Progenitor cell of endocrine pancreas (in vitro differentiated cells): ENCODE measurements around the gene FOXA3. TPM values are rescaled to one million over a fixed set of nuclear protein-coding genes. Genes with fewer than 3 reads are reported as not detected.
A peak's percentile ranks its signal among the peaks of the same experiment; 100 is the strongest.

Experiments
- DNase-seq: peaks from one replicate; pipeline ENCODE4 v3.0.0; 2021; ENCODE audit warnings: low spot score; ENCODE audit not compliant: unreplicated experiment
- H3K27ac Mint-ChIP-seq: 2 replicates; pipeline ENCODE4 v1.8.0; 2021; ENCODE audit warnings: mild to moderate bottlenecking, moderate library complexity, mixed read lengths
- H3K27me3 Mint-ChIP-seq: 2 replicates; pipeline ENCODE4 v1.8.0; 2021; ENCODE audit warnings: mixed read lengths
- H3K36me3 Mint-ChIP-seq: 2 replicates; pipeline ENCODE4 v1.8.0; 2022; ENCODE audit warnings: mixed read lengths; ENCODE audit not compliant: insufficient read depth
- H3K4me1 Mint-ChIP-seq: 2 replicates; pipeline ENCODE4 v1.8.0; 2021; ENCODE audit warnings: low read depth, mixed read lengths
- H3K4me3 Mint-ChIP-seq: 2 replicates; pipeline ENCODE4 v1.8.0; 2021; ENCODE audit warnings: low read depth, mild to moderate bottlenecking, moderate library complexity, mixed read lengths
- H3K9me3 Mint-ChIP-seq: 2 replicates; pipeline ENCODE4 v1.8.0; 2021; ENCODE audit warnings: low read depth, mixed read lengths
- total RNA-seq: library from RNA; stranded (reverse); gene quantifications from 2 replicates; pipeline ENCODE4 v1.2.1, GENCODE V29; 2021
- TF ChIP-seq, protein P1 (sequence below): fragments of 200-600 bp; sonication (generic); IDR thresholded peaks from one replicate; pipeline ENCODE4 v1.5.0; 2021; ENCODE audit warnings: antibody characterized with exemption, mild to moderate bottlenecking; ENCODE audit not compliant: unreplicated experiment

The FOXA3 gene
- total RNA-seq, 1 donor from 2014 or later, result 23.5 TPM

DNA sequence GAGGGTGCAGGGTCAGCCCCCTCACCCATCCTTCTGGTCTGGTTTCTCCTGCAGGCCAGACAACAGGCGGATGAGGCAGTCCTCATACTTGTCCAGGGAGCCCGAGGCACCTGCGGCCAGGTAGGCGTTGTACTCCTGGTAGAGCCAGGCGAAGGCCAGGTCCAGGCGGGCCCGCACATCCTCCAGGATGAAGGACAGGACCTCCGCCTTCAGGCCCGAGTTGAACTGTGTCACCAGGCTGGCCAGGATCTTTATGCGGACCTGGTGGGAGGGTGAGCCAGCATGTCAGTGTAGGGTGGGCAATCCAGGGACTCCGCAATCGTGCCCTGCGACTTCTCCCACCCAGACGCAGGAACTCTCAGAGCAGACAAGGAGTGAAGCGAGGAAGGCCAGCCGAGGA lies 35.2 kb upstream of the FOXA3 start:
- H3K36me3 Mint-ChIP-seq, result peaks cover 29% of the 10 kb centered on the region
- no peak overlapping the region for H3K4me3 Mint-ChIP-seq

DNA sequence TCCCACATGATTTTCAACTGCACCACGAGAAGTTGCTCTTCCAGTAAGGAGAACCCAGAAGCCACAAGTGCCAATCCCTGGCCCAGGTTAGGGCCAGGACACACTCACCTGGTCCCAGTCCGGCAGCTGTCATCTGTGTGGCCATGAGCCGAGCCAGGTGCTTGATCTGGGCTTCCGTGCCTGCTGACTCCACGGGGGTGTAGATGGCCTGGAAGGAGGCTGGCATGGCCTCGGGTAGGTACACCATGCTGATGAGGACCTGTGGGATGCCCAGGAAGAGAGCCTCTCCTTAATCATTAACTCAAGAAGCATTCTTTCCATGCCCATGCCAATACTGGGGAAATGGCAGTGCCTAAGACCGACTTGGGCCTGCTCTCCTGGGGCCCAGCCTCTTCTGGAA lies 29.2 kb upstream of the FOXA3 start:
- Mint-ChIP-seq H3K4me3 (no peak overlapping the region), H3K27me3 (no peaks in the 10 kb centered on the region), H3K36me3 (peaks cover 42% of the 10 kb centered on the region), H3K27ac (peak overlapping the region; percentile 35), H3K4me1 (no peaks in the 10 kb centered on the region), H3K9me3 (no peaks in the 10 kb centered on the region)
- TF ChIP-seq, protein P1, sequence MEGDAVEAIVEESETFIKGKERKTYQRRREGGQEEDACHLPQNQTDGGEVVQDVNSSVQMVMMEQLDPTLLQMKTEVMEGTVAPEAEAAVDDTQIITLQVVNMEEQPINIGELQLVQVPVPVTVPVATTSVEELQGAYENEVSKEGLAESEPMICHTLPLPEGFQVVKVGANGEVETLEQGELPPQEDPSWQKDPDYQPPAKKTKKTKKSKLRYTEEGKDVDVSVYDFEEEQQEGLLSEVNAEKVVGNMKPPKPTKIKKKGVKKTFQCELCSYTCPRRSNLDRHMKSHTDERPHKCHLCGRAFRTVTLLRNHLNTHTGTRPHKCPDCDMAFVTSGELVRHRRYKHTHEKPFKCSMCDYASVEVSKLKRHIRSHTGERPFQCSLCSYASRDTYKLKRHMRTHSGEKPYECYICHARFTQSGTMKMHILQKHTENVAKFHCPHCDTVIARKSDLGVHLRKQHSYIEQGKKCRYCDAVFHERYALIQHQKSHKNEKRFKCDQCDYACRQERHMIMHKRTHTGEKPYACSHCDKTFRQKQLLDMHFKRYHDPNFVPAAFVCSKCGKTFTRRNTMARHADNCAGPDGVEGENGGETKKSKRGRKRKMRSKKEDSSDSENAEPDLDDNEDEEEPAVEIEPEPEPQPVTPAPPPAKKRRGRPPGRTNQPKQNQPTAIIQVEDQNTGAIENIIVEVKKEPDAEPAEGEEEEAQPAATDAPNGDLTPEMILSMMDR, result no peak
- DNase-seq, result no peak

More for the DNA sequence above, 35.2 kb upstream of the FOXA3 start:
- Mint-ChIP-seq H3K4me1 (no peaks in the 10 kb centered on the region), H3K27me3 (no peaks in the 10 kb centered on the region), H3K9me3 (no peaks in the 10 kb centered on the region), H3K27ac (no peak overlapping the region)
- TF ChIP-seq, protein P1, result no peak
- DNase-seq, result no peak

DNA sequence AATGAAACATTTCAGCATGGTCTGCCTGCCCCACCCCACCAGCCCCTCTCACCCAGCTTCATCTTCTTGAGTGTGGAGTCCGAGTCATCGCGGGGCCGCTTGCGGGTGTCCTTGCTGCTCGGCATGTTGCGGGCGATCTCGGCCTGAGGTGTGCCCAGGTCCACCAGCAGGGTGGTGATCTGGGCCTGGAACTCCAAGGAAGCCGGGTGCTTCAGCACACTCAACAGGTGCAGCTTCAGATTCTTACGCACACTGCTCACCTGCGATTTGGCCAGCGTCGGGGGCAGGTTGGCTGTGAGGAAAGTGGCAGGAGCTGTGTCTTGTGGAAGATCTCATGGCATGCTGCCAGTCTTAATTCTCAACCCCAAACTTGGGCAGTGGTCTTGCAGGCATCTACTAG lies 21.9 kb upstream of the FOXA3 start:
- H3K4me1 Mint-ChIP-seq, result no peaks in the 10 kb centered on the region
- TF ChIP-seq, protein P1, result no peak
- peaks cover 50% of the 10 kb centered on the region for H3K36me3 Mint-ChIP-seq
- no peak overlapping the region for H3K27ac Mint-ChIP-seq
- no peaks in the 10 kb centered on the region for H3K27me3 Mint-ChIP-seq
- no peaks in the 10 kb centered on the region for H3K9me3 Mint-ChIP-seq
- no peak overlapping the region for H3K4me3 Mint-ChIP-seq
- no peak for DNase-seq

DNA sequence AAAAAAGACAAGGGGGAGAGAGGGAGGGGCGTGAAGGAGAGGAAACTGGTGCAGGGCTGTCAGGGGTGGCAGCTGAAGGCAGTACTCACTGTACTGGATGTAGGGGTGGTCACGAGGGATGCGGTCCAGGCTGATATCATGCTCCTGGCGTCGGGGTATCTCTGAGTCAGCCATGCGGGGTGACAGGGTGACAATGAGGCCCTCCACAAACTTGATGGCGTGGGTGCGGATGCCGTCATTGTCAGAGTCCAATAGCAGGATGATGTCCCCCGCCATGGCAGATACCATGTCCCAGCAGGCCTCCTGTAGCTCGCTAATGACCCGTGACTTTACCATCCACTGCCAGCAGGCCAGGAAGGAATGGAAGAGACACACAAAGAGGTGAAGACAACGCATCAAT lies 16.5 kb upstream of the FOXA3 start:
- Mint-ChIP-seq H3K4me3 (no peak overlapping the region), H3K27ac (no peak overlapping the region), H3K4me1 (no peaks in the 10 kb centered on the region), H3K9me3 (no peaks in the 10 kb centered on the region), H3K27me3 (no peaks in the 10 kb centered on the region), H3K36me3 (peaks cover 31% of the 10 kb centered on the region)
- DNase-seq, result no peak
- TF ChIP-seq, protein P1, result no peak

DNA sequence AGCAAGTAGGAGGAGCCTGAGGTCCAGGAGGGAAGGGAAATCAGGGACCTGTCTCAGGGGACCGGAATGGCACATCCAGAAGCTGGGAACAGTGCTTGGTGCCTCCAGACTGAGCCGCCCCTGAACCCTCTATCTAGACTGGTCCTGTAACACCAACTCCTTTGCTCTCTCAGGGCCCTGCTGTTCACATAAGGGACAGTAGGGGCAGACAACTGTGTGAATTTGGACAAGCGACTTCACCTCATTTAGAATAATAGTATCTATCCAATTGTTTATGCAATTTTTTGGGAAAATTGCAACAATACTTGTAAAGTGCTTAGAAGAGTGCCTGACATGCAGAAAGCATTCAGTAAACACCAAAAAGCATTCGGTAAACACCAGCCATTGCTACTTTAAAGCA lies 15.2 kb upstream of the FOXA3 start:
- Mint-ChIP-seq H3K36me3 (peaks cover 25% of the 10 kb centered on the region), H3K27ac (no peak overlapping the region), H3K4me3 (no peak overlapping the region), H3K4me1 (no peaks in the 10 kb centered on the region), H3K27me3 (no peaks in the 10 kb centered on the region), H3K9me3 (no peaks in the 10 kb centered on the region)
- TF ChIP-seq, protein P1, result peak; percentile 46
- DNase-seq, result no peak
